Mesenteric fat pad (tissue), 1 donor: ENCODE data around the gene DCP2. TPM values are rescaled to one million over a fixed set of nuclear protein-coding genes. Genes with fewer than 3 reads are reported as not detected.
"Not testable (repeated sequence)": the region's sequence is repeated elsewhere in the genome, so short reads cannot be mapped to it uniquely, and the experiment has no call there.

Source experiments
- DNase-seq: peaks from one replicate; pipeline ENCODE4 v3.0.0-alpha.2; 2020; ENCODE audit warnings: low spot score
- long read RNA-seq: library from polyadenylated mRNA; unstranded; transcript quantifications from one replicate; pipeline ENCODE4 v2.0.0, GENCODE V29; 2020
- total RNA-seq: library from RNA; stranded (reverse); fragmentation: NEBNext Ultra II Directional; extraction: Animal tissue kit (Norgen Biotek cat#: 25700); gene quantifications from one replicate; pipeline ENCODE4 v1.2.1, GENCODE V29; 2021
- donor health status: DM: yes; HTN: yes; CAD: no.

The DCP2 gene
- total RNA-seq: 39.2 TPM
- long read RNA-seq, full-length matches to known transcripts: 4 of 18 reads
- long read RNA-seq, partial matches to known transcripts: 5 of 18 reads
- long read RNA-seq, other reads (novel, unspliced or antisense): 9 of 18 reads

DNA sequence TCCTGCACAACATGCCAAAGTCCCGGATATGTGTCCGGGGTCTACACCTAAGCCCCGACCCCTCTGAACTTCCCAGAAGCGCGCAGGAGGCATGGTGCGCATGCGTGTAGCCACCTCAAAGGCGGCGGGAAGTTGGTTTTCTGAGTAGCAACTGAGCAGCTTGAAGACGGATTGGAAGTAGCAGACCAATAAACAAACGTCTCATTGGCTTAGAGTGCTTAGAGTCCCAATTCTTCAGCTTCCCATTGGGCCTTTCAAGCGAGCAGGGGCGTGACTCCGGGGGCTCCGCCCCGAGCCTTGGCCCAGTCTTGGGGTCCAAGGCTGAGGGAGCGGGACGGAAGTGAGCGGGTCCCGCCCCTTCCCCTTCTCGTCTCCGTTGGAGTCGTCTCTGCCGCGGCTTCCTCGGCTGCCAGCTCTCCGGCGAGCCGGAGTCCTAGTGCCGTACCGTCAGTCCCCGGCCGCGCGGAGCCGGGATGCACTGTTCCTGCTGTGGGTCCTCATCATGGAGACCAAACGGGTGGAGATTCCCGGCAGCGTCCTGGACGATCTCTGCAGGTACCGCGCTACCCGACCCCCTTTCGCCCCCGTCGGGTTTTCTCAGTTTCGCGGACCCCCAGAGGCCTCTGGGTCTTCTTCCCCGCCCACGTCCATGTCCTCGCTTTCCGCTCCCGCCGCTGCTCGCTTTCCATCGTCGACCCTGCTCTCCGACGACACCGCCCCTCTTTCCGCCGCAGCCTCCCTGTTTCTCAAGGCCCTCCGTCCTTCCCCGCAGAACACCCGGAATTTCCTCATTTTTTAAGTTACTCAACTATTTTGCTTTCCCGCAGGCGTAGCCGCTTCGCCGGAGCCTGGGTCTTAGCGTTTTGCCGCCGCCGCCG is at the start of gene DCP2:
Gene DCP2 (plus strand): TSS at position 367 of the 878 bp plus-strand sequence. CDS start 136 bp downstream, at position 503.
- peak; percentile 97 for DNase-seq

GRCh38 chr5:112929336-112930081 is 47.1 kb upstream of the DCP2 start:
- DNase-seq: no peak

DNA sequence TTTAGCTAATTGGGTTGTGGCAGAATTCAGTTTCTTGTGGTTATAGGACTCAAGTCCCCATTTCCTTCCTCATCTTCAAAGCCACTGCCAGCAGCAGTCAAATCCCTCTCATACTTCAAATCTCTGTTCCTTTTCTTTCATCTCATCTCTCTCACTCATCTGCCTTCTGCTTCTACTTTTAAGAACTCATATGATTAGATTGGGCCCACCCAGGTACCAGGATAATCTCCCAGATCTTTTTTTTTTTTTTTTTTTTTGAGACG is 46.6 kb upstream of the DCP2 start:
- no peak for DNase-seq

DNA sequence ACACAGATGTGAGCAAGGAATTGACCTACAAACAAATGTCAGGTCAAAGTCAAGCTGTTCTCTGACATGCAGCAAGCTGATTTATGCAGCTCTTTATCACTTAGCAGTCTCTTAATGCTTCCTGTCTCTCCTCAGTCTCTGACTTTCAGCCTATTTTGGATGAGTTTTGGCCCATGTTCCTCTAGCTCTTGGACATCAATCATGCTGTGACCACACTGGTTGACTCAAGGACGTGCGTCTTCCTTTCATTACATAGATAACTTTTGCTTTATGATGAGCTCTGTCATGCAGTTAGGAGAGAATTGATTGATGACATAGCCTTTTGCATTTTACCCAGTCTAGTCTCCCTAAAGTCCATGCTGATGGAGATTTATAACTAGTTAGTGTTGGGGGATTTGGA is 45.1 kb upstream of the DCP2 start:
- no peak for DNase-seq

DNA sequence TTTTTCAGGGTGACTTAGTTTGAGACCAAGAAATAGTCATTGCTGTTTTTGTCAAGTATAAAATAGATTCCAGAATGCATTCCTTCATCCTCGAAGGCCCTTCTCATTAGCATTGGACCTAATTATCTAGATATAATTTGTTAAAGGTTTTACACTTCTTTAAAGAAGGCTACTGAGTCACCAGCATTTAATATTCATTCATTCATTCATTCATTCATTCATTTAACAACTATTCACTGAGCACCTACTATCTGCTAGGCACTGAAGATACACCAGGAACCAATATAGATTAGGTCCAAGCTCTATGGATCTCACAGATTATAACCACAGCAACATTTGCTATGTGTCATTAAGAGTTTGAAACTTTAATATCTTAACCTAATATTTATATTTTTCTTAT is 43.5 kb upstream of the DCP2 start:
- DNase-seq: no peak

DNA sequence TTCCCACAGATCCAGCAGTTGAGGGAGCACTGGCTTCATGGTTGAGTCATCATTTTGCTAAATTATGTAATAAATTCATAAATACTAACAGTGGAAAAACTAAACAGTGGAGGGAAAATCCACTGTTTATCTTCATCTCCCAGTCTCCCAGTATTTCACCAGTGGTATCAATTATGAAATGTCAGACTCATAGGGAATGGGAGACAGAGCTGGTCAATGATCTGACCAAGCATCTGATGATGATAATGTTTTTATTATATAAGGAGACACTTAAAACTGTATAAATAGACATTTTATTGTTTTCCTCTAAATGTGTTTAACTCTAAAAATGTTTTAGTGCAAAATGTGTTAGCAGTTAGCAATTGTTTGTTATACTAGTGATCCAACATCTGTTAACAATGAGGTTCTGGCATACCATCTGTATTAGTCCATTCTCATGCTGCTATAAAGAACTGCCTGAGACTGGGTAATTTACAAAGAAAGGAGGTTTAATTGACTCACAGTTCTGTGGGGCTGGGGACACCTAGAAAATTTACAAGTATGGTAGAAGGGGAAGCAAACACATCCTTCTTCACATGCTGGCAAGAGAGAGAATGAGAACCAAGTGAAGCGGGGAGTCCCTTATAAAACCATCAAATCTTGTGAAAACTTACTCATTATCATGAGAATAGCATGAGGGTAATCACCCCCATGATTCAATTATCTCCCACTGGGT is 42.8 kb upstream of the DCP2 start:
- no peak for DNase-seq

- DNase-seq: no peak
These were observed 42.3 kb upstream of the DCP2 start for GRCh38 chr5:112934366-112934663.

GRCh38 chr5:112935675-112936074 is 40.9 kb upstream of the DCP2 start:
- no peak for DNase-seq

GRCh38 chr5:112938286-112938685 is 38.3 kb upstream of the DCP2 start:
- DNase-seq: no peak

- DNase-seq: no peak
These were observed 35.9 kb upstream of the DCP2 start for GRCh38 chr5:112940670-112941069.

GRCh38 chr5:112948458-112948857 is 28.1 kb upstream of the DCP2 start:
- no peak for DNase-seq

DNA sequence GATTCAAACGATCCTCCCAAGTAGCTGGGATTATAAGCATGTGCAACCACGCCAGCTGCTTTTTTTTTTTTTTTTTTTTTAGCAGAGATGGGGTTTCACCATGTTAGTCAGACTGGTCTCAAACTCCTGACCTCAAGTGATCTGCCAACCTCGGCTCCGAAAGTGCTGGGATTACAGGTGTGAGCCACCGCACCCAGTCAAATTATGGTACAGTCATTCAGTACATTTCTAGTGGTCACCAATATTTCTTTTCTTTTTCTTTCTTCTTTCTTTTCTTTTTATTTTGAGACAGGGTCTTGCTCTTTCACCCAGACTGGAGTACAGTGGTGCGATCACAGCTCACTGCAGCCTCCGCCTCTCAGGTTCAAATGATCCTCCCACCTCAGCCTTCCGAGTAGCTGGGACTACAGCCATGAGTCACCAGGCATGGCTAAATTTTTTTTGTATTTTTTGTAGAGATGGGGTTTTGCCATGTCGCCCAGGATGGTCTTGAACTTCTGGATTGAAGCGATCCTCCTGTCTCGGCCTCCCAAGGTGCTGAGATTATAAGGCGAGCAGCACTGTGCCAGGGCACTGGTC is 25.4 kb upstream of the DCP2 start:
- no peak for DNase-seq

DNA sequence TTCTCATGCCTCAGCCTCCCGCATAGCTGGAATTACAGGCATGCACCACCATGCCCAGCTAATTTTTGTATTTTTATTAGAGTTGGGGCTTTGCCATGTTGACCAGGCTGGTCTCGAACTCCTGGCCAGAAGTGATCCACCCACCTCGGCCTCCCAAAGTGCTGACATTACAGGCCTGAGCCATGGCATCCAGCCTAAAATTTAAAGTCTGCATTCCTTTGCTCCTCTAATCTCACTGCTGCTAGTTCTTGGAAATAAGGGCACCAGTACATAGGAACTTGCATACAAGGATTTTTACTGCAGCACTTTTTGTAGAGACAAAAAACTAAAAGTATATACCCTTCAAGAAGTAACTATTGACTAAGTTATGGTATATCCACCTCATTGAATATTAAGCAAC is 20.0 kb upstream of the DCP2 start:
- no peak for DNase-seq

DNA sequence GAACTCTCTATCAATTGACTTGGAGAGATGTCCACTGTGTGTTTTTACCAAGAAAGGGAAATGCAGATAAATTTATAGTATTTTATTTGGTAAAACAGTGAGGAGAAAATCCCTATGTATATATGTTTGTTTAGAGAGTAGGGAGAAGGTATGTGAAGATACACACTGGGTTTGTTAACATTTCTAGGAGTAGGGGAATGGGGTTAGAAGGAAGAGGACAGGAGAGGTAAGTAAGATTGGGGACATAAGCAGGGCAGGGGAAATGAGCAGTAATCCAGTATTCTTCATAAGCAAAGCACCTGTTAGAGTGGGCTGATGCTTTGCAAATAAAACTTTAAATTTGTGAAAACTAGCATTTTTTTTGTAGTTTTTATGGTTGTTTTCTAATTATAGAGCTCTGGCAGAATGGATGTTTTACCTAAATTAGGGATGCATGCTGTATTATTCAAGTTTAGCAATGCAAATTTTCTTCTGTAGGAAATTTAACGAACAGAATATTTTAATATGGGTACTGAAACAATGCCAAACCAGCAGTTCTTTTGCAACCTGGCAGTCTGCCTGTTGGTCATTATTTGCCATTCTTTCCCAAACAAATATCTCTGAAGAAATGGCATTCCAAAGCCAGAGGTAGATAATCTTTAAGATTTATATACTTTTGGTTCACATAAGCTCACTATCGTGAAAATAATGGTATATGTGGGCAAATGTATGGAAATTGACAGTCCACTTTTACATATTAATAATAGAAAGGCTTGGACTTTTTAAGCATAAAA is 19.4 kb upstream of the DCP2 start:
- DNase-seq: no peak

DNA sequence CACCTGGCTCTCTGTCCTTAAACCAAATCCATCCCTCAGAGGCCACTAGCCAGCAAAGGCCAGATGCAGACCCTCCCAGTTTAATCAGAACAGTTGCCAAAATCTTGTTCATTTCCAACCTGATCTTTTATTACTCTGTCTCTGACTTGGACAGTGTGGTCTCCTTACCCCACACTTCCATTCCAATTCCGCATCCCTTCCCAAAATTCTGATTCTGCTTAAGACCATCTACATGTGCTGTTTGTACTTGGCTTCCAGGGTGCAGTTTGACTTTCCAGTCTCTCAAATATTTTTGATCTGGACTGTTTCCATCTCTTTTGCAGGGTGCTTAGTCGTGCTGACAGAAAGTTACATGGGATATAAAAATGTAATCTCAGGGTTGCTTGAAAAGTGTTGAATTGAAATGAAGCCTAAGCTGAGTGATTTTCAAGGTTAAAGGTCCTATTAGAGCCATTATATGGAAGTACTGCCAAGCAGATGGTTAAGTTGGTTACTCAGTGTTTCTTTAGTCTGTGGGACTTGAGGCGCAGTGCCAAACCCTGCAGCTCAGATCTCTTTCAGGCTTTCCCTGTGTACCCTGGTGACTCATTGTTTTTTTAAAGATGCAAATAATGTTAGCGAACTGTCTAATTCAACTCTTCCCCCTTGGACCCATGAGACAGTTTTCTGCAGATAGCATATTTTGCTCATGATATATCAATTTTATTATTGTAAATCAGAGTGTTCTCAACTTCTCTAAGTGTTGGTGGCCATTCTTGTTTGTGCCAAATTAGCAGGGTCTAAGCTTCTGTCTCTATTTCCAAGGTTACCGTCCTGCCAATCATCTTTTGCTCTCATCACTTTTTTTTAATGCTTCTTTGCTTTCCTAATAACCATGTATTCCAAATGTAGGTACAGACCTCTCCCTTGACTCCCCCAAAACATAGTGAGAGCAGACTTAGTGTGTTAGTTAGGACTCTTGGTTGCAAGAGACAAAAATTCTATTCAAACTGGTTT is 18.2 kb upstream of the DCP2 start:
- DNase-seq: no peak

DNA sequence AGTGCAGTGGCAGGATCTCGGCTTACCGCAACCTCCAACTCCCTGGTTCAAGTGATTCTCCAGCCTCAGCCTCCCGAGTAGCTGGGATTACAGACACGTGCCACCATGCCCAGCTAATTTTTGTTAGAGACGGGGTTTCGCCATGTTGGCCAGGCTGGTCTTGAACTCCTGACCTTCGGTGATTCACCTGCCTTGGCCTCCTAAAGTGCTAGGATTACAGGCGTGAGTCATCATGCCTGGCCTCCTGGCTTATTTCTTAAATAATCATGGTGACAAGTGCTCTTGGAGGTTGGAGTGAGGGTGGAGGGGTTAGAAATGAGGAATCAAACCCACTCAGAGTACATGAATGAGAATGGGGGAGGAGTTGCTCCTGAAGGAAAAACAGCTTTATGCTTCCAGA is 16.7 kb upstream of the DCP2 start:
- not testable (repeated sequence) for DNase-seq

- no peak for DNase-seq
These were observed 16.3 kb upstream of the DCP2 start for GRCh38 chr5:112960315-112960714.

- DNase-seq: no peak
These were observed 15.6 kb upstream of the DCP2 start for GRCh38 chr5:112960863-112961504.

- DNase-seq: not testable (repeated sequence)
These were observed 13.2 kb upstream of the DCP2 start for GRCh38 chr5:112963374-112963733.
